HG02981 (cell line): ENCODE results near the gene HEMK1.

Experiments
- ATAC-seq: cut with Tn5 transposase; IDR thresholded peaks from one replicate; pipeline ENCODE4 v1.9.1; 2021; ENCODE audit warnings: mild to moderate bottlenecking, moderate library complexity; ENCODE audit not compliant: unreplicated experiment

The HEMK1 gene, protein sequence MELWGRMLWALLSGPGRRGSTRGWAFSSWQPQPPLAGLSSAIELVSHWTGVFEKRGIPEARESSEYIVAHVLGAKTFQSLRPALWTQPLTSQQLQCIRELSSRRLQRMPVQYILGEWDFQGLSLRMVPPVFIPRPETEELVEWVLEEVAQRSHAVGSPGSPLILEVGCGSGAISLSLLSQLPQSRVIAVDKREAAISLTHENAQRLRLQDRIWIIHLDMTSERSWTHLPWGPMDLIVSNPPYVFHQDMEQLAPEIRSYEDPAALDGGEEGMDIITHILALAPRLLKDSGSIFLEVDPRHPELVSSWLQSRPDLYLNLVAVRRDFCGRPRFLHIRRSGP

DNA sequence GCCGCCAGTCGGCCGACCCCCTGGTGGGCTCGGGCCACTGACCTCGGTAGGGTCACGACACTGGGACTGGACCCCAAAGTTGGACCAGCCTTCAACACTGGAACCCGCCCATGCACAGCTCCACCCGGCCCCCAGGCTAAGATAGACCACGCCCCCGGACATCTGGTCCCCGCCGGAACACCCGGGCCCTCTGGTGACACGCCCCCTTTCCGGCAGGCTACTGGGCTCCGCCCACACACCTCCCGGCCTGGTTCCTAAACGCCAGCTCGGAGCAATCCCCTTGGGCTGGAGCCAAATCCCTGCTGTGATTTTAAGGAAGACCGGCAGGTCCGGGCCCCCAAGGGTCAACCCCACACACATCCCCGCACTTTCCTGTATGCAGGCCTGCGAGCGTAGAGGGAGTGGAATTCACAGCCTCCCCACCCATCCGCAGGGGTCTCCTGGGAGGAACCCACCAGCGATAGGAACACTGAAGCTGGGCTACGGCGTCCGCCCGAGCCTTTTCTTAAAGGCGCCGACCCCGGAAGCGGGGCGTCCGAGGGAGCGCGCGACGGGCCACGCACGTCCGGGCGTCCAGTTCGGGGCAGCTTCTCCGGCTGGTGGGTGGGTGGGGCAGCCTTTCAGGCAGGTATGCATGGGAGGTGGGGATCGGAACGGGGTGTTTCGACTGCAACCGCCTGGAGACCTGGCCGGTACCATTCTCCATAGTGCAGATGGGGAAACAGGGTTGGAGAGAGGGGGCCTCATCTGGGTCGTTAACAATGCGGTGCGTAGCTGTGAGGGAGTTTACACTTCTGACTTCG, at the start of gene HEMK1:
HEMK1 (plus strand) TSS at position 576 of the 803 bp plus-strand sequence. CDS start 1,583 bp downstream, outside the sequence.
- peak; percentile 63 for ATAC-seq

DNA sequence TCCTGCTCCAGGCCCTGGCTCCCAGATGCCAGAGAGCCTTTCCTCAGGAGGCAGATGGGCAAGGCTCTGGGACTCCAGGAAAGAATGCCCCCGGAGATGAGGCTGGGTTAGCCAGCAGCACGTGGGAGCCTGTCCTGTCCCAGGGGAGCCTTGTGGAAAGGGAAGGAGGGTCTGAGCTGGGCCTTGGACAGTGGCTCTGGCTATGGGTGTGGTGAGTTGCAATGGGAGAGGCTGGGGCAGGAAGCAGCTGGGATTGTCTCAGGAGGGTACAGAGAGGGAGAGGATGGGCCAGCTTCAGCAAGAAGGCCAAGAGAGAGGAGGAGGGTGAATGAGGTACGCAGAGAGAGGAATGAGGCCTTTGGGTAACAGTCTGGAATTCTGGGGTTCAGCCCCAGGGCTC, 48.5 kb upstream of the HEMK1 start:
- ATAC-seq, result no peak

DNA sequence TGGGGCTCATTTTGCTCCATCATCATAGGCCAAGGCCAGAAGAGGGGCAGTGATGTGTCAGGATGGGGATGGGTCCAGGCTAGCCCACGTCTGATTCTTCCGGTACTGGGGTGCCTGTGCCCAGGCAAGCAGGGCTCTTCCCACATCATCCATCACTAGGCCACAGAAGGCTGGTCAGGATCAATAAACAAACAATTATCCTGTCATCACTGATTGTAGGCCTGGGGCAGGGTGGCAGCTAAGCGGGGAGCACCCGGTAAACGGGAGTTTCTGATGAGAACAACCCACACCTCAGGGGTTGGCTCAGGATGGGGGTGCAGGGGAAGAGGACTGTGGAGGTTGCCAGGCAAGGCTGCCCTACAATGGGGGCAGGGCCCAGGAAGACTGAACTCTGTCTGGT, 47.8 kb upstream of the HEMK1 start:
- no peak for ATAC-seq

DNA sequence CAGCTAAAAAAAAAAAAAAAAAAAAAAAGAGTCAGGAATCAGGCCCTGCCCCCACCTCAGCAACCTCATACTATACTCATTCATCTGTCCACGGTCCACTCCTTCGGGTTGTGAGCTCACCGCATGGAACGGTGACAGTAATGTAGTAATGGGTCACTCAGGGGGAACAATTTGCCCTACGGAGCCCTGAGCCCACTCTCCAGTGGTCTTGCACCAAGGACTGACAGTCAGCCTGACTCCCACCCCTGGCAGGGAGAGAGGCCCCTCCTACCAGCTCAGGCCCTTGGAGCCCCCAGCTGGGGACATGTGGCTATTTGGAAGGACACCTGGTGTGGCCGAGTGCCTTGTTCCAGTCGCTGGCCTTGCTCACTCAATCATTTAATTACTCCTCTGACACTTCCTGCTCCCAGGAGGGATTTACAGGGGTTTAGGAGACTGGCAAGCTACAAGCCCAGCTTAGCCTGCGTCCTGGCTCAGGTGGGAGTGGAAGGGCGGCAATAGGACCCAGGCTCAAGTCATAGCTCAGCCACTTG, 46.0 kb upstream of the HEMK1 start:
- no peak for ATAC-seq

DNA sequence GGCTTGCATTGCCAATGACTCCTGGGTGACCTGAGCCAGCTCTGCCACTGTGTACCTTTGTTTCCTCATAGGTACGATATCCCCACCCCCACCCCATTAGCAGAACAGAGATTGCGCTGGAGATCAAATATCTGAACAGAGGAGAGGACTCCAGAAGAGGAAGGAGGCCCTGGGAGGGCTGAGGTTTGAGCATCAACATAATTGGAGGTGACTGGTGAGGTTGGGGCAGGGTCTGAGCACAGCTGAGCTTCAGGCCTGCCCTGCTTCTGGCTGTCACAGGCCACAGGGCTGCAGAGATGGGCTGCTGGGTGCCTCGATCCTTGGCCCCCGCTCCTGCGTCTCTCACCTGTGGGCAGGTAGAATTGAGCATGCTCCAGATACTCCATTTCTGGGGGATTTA, 44.6 kb upstream of the HEMK1 start:
- ATAC-seq, result no peak

DNA sequence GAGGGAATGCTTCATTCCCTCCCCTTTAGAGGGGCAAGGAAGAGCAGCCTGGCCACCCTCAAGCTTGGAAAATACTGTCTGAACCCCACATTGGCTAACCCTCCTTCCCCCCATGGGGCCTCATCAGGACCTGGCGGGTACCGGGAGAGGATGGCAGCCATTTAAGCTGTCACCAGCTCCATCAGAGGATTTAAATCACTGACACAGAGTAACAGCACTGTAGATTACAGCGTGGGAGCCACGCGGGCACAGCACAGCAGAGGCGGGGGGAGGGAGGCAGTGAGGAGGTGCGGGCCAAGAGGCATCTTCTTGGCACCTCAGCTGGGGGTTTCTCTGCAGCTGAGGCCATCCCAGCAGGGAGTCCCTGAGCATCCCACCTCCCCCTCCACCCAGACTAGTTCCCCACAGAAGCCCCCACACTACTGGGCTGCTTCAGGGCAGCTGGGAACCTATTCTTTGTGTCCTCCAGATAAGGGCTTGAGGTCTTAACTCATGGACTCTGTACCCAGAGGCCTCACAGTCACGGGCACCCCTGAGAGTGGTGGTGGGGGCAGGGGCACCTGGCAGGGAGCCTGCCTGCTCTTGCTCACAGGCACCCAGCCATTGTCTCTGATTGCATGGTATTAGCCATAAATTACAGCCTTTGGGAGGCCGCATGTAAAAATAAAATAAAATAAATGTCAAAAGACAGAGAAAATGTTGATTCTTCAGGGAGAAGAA, 44.0 kb upstream of the HEMK1 start:
- no peak for ATAC-seq

DNA sequence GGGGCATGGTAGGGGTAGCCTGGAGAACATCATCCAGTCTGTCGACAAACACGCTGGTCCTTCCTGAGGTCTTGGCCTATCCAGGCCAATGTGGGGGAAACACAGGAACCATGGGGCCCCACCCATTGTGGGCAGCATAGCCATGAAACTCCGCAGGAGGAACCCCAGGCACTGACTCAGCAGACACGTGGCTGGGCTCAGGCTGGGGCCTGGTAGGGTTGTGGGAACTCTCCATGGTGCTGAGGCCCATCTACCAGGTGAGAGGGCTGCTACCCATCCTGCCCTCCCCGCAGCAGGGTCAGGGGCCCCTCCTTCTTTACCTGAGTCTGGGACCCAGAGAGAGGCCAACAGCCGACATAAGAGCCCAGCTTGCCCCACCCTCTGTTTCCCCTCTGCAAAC, 43.3 kb upstream of the HEMK1 start:
- ATAC-seq, result no peak

DNA sequence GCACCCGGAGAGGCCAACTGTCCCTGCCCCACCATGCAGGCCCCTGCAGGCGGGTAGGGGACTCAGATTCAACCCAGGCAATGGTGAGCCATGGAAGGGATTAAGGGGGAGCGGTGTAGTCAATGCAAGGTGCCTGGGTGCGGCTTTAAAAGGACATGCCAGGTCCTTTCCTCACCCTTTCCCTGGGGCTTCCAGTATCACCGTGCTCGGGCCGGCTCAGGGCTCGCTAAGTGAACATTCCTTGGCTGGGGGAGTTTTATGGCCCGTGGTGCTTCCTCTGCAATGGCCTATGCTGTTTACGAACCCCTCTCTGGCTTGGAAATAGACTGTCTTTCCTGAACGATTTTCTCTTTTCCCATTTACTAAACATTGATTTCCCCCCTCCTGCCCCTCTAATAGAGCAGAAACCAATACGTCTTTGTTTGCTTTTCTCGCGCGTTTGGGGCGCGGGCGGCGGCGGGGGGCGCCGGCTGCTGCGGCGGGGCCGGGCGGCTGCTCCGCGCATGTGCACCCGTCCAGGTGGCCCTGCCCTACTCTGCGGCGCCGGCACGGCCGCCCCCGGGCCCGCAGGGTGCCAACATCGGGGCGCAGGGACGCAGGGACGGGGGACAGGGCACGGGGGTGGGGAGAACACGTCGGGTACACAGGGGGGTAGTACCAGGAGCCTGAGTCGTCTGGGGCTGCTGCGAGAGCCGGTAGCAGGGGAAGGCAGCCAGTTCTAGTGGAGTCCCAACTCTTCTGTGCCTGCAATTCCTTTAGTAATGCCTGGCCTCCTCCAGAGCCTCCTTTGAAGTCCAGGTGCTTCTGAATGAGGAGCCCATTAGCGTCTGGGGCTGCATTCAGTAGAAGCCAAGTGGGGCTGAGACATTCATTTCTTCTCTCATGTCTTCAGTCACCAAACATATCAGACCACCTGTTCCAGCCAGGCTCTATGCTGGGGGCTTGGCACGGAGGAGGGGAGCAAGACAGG, 39.0 kb upstream of the HEMK1 start:
- ATAC-seq, result no peak

DNA sequence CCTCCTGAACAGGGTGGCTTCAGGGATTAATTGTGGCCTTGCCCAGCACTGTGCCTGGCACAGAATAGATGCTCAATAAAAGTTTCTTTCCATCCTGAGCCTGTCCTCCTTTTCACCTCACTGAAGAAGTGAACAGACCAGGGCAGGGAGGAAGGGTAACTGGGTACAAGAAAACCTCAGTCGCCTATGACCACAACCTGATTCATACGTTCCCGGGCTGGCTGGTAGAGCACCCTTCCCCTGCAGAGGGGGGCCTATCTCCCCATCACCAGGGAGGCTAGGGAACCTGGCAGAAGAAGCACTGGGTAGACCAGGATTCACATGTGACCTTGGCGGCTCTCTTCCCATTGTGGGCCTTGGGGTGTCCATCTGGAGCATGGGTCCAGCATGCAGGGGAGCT, 38.1 kb upstream of the HEMK1 start:
- no peak for ATAC-seq

DNA sequence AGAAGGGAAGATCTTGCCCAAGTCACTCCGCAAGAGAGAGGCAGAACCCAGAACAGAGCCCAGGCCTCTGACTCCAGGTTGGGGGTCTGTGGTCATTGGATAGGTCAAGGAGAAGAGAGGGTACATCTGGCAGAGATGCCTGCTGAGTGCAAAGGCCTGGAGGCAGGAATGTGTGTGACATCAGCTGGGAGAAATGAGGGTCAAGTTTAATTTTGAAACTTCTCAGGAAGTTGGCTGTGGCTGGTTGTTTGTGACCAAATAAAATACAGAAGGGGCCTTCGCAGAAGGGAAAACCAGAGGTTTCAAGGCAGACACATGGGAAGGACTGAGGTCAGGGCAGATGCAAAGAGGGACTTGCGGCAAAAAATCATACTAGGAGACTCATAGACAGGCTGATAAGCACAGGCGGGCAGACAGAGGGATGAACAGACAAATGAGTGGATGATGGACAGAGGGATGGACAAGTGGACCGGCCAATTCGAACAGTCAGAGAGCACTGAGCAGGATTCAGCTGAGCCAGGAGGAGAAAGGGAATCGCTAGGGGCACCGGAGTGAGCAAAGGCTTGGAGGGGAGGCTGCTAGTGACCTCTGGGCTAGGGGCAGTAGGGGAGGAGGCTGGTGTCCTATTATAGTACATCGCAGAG, 37.1 kb upstream of the HEMK1 start:
- no peak for ATAC-seq

DNA sequence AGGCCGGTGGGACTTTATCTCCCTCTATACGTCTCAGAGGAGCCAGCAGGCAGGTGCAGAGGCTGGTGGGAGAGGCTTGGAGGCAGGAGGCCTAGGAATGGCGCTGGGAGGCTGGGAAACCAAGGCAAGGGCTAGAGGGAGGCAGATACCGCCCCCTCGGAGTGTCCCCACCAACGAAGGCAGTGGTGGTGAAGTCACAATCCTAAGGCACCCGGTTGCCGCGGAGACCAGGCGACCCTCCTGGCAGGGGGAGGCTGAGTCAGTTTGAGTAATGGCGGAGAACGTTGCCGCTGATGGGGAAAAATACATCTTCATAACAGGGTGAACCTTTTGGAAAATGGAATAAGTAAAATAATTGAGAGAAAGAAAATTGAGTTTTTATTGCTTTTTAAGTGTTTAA, 36.0 kb upstream of the HEMK1 start:
- no peak for ATAC-seq

DNA sequence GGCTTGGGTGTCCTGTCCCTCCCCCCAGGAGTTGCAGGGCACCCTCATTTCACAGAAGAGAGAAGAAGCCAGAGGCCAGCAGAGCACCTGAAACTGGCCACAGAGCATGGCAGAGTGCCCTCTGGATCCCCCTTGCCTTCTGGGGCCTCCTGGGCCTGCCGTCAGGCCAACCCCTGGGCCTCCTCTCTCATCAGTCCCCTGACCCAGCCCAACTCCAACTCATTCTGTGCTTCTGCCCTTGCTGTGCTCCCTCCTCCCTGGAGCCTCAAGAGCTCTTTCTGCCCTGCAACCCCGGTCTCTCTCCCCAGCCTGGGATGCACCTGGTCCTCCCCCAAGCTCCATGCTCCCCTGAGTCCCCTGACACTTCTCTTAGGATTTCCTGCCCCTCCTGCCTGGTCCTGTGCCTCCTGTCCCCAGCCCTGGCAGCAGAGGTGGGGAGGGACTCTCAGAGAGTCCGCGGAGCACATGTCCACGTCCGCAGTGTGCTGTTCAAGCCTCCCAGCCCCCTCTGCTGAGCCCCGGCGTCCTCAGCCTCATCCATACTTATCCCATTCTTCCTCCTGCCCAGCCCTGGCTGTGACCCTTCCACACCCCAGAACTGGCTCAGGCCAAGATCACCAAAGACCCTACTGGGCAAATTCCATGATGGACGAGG, 35.4 kb upstream of the HEMK1 start:
- ATAC-seq, result no peak

DNA sequence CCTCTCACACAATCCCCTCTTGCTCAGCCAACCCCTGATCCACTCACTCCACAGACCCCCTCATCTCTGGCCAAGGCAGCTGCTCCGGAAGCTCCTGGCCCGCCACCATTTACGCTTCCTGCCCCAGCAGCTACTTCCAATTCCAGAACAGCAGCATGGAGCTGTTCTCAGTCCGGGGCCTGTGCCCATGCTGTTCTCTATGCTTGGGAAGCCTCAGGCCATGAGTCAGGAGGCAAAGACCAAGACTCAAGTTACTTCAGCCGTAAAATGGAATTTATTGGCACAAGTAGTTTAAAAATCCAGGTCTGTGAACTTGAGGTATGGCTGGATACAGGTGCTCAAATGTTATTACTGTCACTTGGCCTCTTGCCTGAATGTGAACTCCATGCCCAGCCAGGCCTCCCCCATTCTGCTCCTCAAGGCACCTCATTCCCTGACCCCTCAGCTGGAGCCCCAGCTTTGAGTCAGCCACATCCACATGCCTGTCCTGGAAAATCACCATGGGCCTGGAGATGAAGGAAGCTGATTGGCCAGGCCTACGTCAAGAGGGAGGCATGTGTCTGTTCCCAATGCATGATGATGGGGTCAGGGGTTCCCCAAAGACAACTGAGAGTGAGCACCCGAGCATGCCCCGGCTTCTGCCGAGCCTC, 34.5 kb upstream of the HEMK1 start:
- ATAC-seq, result no peak

DNA sequence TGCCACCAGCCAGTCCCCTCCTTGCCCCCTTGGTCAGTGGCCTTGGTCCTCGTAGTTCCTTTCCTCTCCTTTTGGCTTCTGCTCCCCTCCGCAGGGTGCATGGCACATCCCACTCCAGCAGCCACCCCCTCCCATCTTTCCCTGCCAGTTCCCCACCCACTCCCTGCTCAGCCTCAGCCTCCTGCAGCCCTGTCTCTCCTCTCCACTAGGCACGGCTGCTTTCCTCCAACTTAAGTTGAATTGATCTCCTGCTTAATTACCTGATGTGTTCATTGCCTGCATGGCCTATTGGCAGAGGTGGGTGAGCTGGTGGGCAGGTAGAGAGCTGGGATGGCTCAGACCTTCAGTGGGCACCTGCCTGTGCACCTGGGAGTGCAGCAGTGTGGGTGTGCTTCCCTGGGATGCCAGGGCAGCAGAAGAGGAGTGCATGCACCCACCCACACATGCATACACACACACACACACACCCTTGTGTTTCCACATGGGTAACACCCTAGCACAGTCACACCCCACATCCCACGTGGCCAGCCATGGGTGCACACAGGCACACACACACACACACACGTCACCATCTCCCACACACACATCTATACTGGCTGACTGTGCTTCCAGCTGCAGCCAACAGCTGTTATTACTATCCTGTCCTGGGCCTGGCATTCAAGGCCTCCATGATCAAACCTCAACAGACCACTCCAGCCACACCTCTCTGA, 32.7 kb upstream of the HEMK1 start:
- no peak for ATAC-seq

DNA sequence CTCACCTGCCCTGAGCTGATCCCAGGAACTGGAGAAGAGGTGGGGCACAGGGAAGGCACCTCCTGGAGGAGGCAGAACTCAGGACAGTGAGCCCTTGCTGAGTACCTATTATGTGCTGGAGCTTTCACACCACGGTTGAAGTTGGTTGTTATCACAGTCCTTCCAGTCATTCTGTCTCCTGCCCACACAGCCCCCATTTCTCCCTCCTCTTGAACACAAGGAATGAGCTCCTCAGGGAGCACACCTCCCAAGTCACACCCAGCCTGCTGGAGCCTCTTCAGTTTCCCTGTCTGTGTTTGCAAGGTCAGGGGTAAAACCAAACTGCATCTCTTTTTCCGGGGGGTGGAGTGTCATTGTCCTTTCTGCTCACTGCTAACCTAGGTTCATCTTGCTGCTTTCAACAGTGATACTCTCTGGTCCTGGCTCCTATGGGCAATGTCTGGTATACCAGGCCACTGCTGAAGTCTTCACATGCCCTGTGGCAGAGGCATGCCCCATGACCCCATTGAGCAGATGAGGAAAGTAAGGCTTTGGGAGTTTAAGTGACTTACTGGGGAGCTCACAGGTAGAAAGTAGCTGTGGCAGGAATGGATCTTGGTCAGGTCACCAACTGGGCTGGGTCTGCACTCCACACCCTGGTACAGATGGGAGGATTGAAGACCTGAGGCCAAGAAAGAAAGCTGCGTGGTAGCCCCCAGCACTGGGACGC, 31.7 kb upstream of the HEMK1 start:
- no peak for ATAC-seq

DNA sequence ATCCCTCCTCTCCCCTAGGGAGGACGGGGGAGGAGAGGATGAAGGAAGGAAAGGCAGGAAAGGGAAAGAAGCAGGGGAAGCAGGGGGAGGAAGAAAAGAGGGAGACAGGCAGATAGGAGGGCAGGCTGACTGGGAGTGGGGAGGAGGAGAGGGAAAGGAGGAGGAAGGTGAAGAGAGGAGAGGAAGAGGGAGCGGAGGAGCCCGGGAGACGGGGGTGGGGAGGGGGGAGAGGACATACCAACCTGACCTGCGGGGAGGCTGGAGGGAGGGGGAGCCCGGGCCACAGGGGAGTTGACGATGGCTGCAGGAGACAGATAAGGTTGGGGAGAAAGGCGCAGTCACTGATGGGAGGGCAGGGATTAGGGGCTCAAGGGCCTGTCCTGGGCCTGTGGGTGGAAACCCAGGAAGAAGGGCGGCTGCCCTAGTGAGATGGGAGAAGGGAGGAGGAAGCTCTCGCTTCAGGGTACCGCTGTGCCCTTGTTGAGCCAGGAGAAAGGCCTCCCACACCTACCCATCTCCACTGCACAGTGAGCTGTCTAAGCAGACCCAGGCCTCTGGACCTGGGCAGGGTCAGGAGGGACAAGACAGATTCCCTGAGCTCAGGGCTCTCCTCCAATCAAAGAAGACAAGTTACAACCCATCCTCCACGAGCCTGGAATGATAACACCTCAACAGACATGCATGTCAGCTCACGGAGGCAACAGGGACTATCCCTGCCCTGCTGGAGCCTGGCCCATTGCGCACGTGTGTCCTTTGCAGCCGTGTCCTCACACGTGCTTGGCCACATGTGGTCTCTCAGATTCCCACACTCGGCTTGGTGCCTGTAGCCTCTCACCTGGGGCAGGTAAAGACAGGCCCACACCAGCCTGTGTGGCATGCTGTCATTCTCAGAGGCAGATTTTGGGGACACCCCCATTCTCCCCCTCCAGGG, 29.7 kb upstream of the HEMK1 start:
- ATAC-seq, result no peak
